GM21723 (cell line): ENCODE results near the gene PIK3C3.

Experiments
- ATAC-seq: cut with Tn5 transposase; IDR thresholded peaks from one replicate; pipeline ENCODE4 v1.9.1; 2021; ENCODE audit warnings: mild to moderate bottlenecking, moderate library complexity; ENCODE audit not compliant: unreplicated experiment

Gene PIK3C3

GRCh38 chr18:41954827-41955613, at the start of gene PIK3C3:
Gene PIK3C3, plus strand, starts transcription at chr18:41955234. Its CDS starts 58 bp downstream, at chr18:41955292.
- ATAC-seq, result peak; percentile 98

- no peak for ATAC-seq
Observed at GRCh38 chr18:41905786-41906527, 49.1 kb upstream of the PIK3C3 start.

- ATAC-seq, result peak; percentile 87
Observed at GRCh38 chr18:41906528-41907146, 48.4 kb upstream of the PIK3C3 start.

- no peak for ATAC-seq
Observed at GRCh38 chr18:41917181-41917580, 37.9 kb upstream of the PIK3C3 start.

- ATAC-seq, result no peak
Observed at GRCh38 chr18:41921770-41922169, 33.3 kb upstream of the PIK3C3 start.

- no peak for ATAC-seq
Observed at GRCh38 chr18:41922176-41922575, 32.9 kb upstream of the PIK3C3 start.

GRCh38 chr18:41922841-41923240, 32.2 kb upstream of the PIK3C3 start:
- no peak for ATAC-seq

- no peak for ATAC-seq
Observed at GRCh38 chr18:41923446-41923845, 31.6 kb upstream of the PIK3C3 start.

- ATAC-seq, result no peak
Observed at GRCh38 chr18:41928581-41928980, 26.5 kb upstream of the PIK3C3 start.

- ATAC-seq, result no peak
Observed at GRCh38 chr18:41932899-41933298, 22.1 kb upstream of the PIK3C3 start.

- ATAC-seq, result no peak
Observed at GRCh38 chr18:41933778-41934177, 21.3 kb upstream of the PIK3C3 start.

- peak; percentile 67 for ATAC-seq
Observed at GRCh38 chr18:41936471-41937134, 18.4 kb upstream of the PIK3C3 start.

GRCh38 chr18:41938445-41938844, 16.6 kb upstream of the PIK3C3 start:
- ATAC-seq, result no peak

- no peak for ATAC-seq
Observed at GRCh38 chr18:41939326-41939725, 15.7 kb upstream of the PIK3C3 start.

GRCh38 chr18:41940506-41941215, 14.4 kb upstream of the PIK3C3 start:
- ATAC-seq, result no peak

GRCh38 chr18:41942254-41942653, 12.8 kb upstream of the PIK3C3 start:
- ATAC-seq, result no peak

- ATAC-seq, result no peak
Observed at GRCh38 chr18:41948544-41949110, 6.4 kb upstream of the PIK3C3 start.

- ATAC-seq, result no peak
Observed at GRCh38 chr18:41949206-41949920, 5.7 kb upstream of the PIK3C3 start.

- ATAC-seq, result no peak
Observed at GRCh38 chr18:41955688-41956087, 654 bp downstream of the PIK3C3 start.

GRCh38 chr18:41959045-41959444, 4.0 kb downstream of the PIK3C3 start:
- ATAC-seq, result no peak
